ENCODE data around the gene L3MBTL3. TPM values are rescaled to one million over a fixed set of nuclear protein-coding genes. Genes with fewer than 3 reads are reported as not detected.
"Not testable (repeated sequence)": the region's sequence is repeated elsewhere in the genome, so short reads cannot be mapped to it uniquely, and the experiment has no call there.

L3MBTL3 gene
- total RNA-seq, 2 experiments from 2014 or later = 5.4 to 9.3 TPM

- ATAC-seq = peak; percentile 40
- peak overlapping the region; percentile 72 for H3K27ac Mint-ChIP-seq
- intact Hi-C loops (cut with DNase I, micrococcal nuclease) = loop anchor here in 1 of 2 experiments (2.0 to 5.0 kb wide), 2 partner anchors 48 to 84 kb away; partner anchors contain the start of gene SAMD3
- H3K4me3 Mint-ChIP-seq = peak overlapping the region; percentile 56
- ChIA-PET POLR2A (no interaction called here), CTCF (no interaction called here)
- H3K27me3 Mint-ChIP-seq = no peaks in the 10 kb centered on the region
- H3K9me3 Mint-ChIP-seq (ENCODE audit: low read depth) = no peaks in the 10 kb centered on the region
- no peak for DNase-seq
- H3K36me3 Mint-ChIP-seq (ENCODE audit: low read depth) = peaks cover 39% of the 10 kb centered on the region
- H3K4me1 Mint-ChIP-seq = peaks cover 59% of the 10 kb centered on the region
Measured at GRCh38 chr6:130138909-130139242, 120.5 kb downstream of the L3MBTL3 start.

GRCh38 chr6:130140084-130140483 lies 121.7 kb downstream of the L3MBTL3 start:
- CTCF ChIA-PET = no interaction called here
- POLR2A ChIA-PET = no interaction called here
- intact Hi-C loops (cut with DNase I, micrococcal nuclease) = loop anchor here in 1 of 2 experiments (10.0 kb wide), 1 partner anchor 145 kb away; no protein-coding TSS in a partner anchor
- Mint-ChIP-seq H3K27me3 (no peaks in the 10 kb centered on the region), H3K36me3 (ENCODE audit: low read depth) (peaks cover 44% of the 10 kb centered on the region), H3K27ac (no peak overlapping the region), H3K4me3 (no peak overlapping the region), H3K4me1 (peaks cover 50% of the 10 kb centered on the region), H3K9me3 (ENCODE audit: low read depth) (no peaks in the 10 kb centered on the region)
- ATAC-seq (no peak), DNase-seq (no peak)

GRCh38 chr6:130143709-130144108 lies 125.3 kb downstream of the L3MBTL3 start:
- no peaks in the 10 kb centered on the region for H3K27me3 Mint-ChIP-seq
- H3K4me3 Mint-ChIP-seq = no peak overlapping the region
- ATAC-seq = no peak
- H3K4me1 Mint-ChIP-seq = peaks cover 21% of the 10 kb centered on the region
- CTCF ChIA-PET = no interaction called here
- DNase-seq = no peak
- no peak overlapping the region for H3K27ac Mint-ChIP-seq
- POLR2A ChIA-PET = no interaction called here
- H3K36me3 Mint-ChIP-seq (ENCODE audit: low read depth) = peaks cover 33% of the 10 kb centered on the region
- H3K9me3 Mint-ChIP-seq (ENCODE audit: low read depth) = no peaks in the 10 kb centered on the region
- intact Hi-C loops (cut with DNase I, micrococcal nuclease) = loop anchor here in 1 of 2 experiments (10.0 kb wide), 1 partner anchor 141 kb away; no protein-coding TSS in a partner anchor

- H3K9me3 Mint-ChIP-seq (ENCODE audit: low read depth) = no peaks in the 10 kb centered on the region
- ATAC-seq = no peak
- H3K27me3 Mint-ChIP-seq = no peaks in the 10 kb centered on the region
- intact Hi-C loops (cut with DNase I, micrococcal nuclease) = loop anchor here in 1 of 2 experiments (10.0 kb wide), 1 partner anchor 138 kb away; no protein-coding TSS in a partner anchor
- DNase-seq = no peak
- no peak overlapping the region for H3K27ac Mint-ChIP-seq
- POLR2A ChIA-PET = no interaction called here
- H3K4me1 Mint-ChIP-seq = peaks cover 2% of the 10 kb centered on the region
- CTCF ChIA-PET = no interaction called here
- peaks cover 37% of the 10 kb centered on the region for H3K36me3 Mint-ChIP-seq (ENCODE audit: low read depth)
- no peak overlapping the region for H3K4me3 Mint-ChIP-seq
Measured at GRCh38 chr6:130147111-130147510, 128.7 kb downstream of the L3MBTL3 start.

- ATAC-seq = peak; percentile 58
- intact Hi-C loops (cut with DNase I, micrococcal nuclease) = loop anchor here in 1 of 2 experiments (10.0 kb wide), 1 partner anchor 137 kb away; no protein-coding TSS in a partner anchor
- H3K27ac Mint-ChIP-seq = no peak overlapping the region
- ChIA-PET CTCF (no interaction called here), POLR2A (no interaction called here)
- H3K27me3 Mint-ChIP-seq = no peaks in the 10 kb centered on the region
- no peak overlapping the region for H3K4me3 Mint-ChIP-seq
- no peaks in the 10 kb centered on the region for H3K9me3 Mint-ChIP-seq (ENCODE audit: low read depth)
- no peaks in the 10 kb centered on the region for H3K4me1 Mint-ChIP-seq
- peak; percentile 25 for DNase-seq
- H3K36me3 Mint-ChIP-seq (ENCODE audit: low read depth) = peaks cover 28% of the 10 kb centered on the region
Measured at GRCh38 chr6:130148181-130148580, 129.8 kb downstream of the L3MBTL3 start.

- H3K36me3 Mint-ChIP-seq (ENCODE audit: low read depth) = peaks cover 21% of the 10 kb centered on the region
- H3K4me1 Mint-ChIP-seq; CTCF ChIA-PET; DNase-seq; H3K27me3 Mint-ChIP-seq; H3K4me3 Mint-ChIP-seq; POLR2A ChIA-PET; ATAC-seq; H3K9me3 Mint-ChIP-seq (ENCODE audit: low read depth); H3K27ac Mint-ChIP-seq: not testable (repeated sequence)
- intact Hi-C loops (cut with DNase I, micrococcal nuclease) = loop anchor here in 1 of 2 experiments (10.0 kb wide), 1 partner anchor 136 kb away; no protein-coding TSS in a partner anchor
Measured at GRCh38 chr6:130149016-130149415, 130.6 kb downstream of the L3MBTL3 start.

- ChIA-PET POLR2A (no interaction called here), CTCF (interaction anchor here (0.6 kb wide), 1 partner anchor 36 kb away, joined by 5 read pairs; no protein-coding TSS in a partner anchor)
- no peak for ATAC-seq
- no peaks in the 10 kb centered on the region for H3K9me3 Mint-ChIP-seq (ENCODE audit: low read depth)
- H3K27ac Mint-ChIP-seq = no peak overlapping the region
- intact Hi-C loops (cut with DNase I, micrococcal nuclease) = no loop called here
- H3K27me3 Mint-ChIP-seq = no peaks in the 10 kb centered on the region
- DNase-seq = no peak
- H3K4me3 Mint-ChIP-seq = no peak overlapping the region
- peaks cover 14% of the 10 kb centered on the region for H3K36me3 Mint-ChIP-seq (ENCODE audit: low read depth)
- H3K4me1 Mint-ChIP-seq = no peaks in the 10 kb centered on the region
Measured at GRCh38 chr6:130150906-130151305, 132.5 kb downstream of the L3MBTL3 start.

- ChIA-PET CTCF (no interaction called here), POLR2A (no interaction called here)
- ATAC-seq = no peak
- DNase-seq = no peak
- Mint-ChIP-seq H3K36me3 (ENCODE audit: low read depth) (peaks cover 12% of the 10 kb centered on the region), H3K9me3 (ENCODE audit: low read depth) (peaks cover under 1% of the 10 kb centered on the region), H3K27me3 (no peaks in the 10 kb centered on the region), H3K4me1 (no peaks in the 10 kb centered on the region), H3K27ac (no peak overlapping the region), H3K4me3 (no peak overlapping the region)
- intact Hi-C loops (cut with DNase I, micrococcal nuclease) = no loop called here
Measured at GRCh38 chr6:130152908-130153510, 134.6 kb downstream of the L3MBTL3 start.

GRCh38 chr6:130156908-130157307 lies 138.5 kb downstream of the L3MBTL3 start:
- peaks cover 4% of the 10 kb centered on the region for H3K4me1 Mint-ChIP-seq
- H3K9me3 Mint-ChIP-seq (ENCODE audit: low read depth) = peaks cover 15% of the 10 kb centered on the region
- DNase-seq (no peak), ATAC-seq (no peak)
- no peak overlapping the region for H3K27ac Mint-ChIP-seq
- H3K27me3 Mint-ChIP-seq = no peaks in the 10 kb centered on the region
- ChIA-PET CTCF (no interaction called here), POLR2A (no interaction called here)
- H3K36me3 Mint-ChIP-seq (ENCODE audit: low read depth) = peaks cover 23% of the 10 kb centered on the region
- H3K4me3 Mint-ChIP-seq = no peak overlapping the region
- intact Hi-C loops (cut with DNase I, micrococcal nuclease) = loop anchor here in 1 of 2 experiments (5.0 kb wide), 1 partner anchor 1700 kb away; no protein-coding TSS in a partner anchor

GRCh38 chr6:130158056-130158455 lies 139.7 kb downstream of the L3MBTL3 start:
- no peak for ATAC-seq
- DNase-seq = no peak
- peaks cover 15% of the 10 kb centered on the region for H3K9me3 Mint-ChIP-seq (ENCODE audit: low read depth)
- no peak overlapping the region for H3K27ac Mint-ChIP-seq
- ChIA-PET POLR2A (interaction anchor here (0.5 kb wide), 1 partner anchor 130 kb away, joined by 5 read pairs; no protein-coding TSS in a partner anchor), CTCF (interaction anchor here (0.9 kb wide), 1 partner anchor 8 kb away, joined by 4 read pairs; no protein-coding TSS in a partner anchor)
- peaks cover 4% of the 10 kb centered on the region for H3K4me1 Mint-ChIP-seq
- peaks cover 23% of the 10 kb centered on the region for H3K36me3 Mint-ChIP-seq (ENCODE audit: low read depth)
- no peaks in the 10 kb centered on the region for H3K27me3 Mint-ChIP-seq
- H3K4me3 Mint-ChIP-seq = no peak overlapping the region
- intact Hi-C loops (cut with DNase I, micrococcal nuclease) = loop anchor here in 1 of 2 experiments (5.0 kb wide), 1 partner anchor 1699 kb away; no protein-coding TSS in a partner anchor

GRCh38 chr6:130158548-130158947 lies 140.2 kb downstream of the L3MBTL3 start:
- ATAC-seq (no peak), DNase-seq (no peak)
- Mint-ChIP-seq H3K9me3 (ENCODE audit: low read depth) (peaks cover 15% of the 10 kb centered on the region), H3K36me3 (ENCODE audit: low read depth) (peaks cover 23% of the 10 kb centered on the region), H3K27me3 (no peaks in the 10 kb centered on the region), H3K4me3 (no peak overlapping the region), H3K27ac (no peak overlapping the region), H3K4me1 (peaks cover 4% of the 10 kb centered on the region)
- intact Hi-C loops (cut with DNase I, micrococcal nuclease) = loop anchor here in 1 of 2 experiments (5.0 kb wide), 1 partner anchor 1699 kb away; no protein-coding TSS in a partner anchor
- ChIA-PET CTCF (interaction anchor here (0.9 kb wide), 1 partner anchor 9 kb away, joined by 4 read pairs; no protein-coding TSS in a partner anchor), POLR2A (no interaction called here)

GRCh38 chr6:130159956-130160355 lies 141.6 kb downstream of the L3MBTL3 start:
- CTCF ChIA-PET = no interaction called here
- Mint-ChIP-seq H3K4me1 (peaks cover 4% of the 10 kb centered on the region), H3K4me3 (no peak overlapping the region), H3K36me3 (ENCODE audit: low read depth) (peaks cover 26% of the 10 kb centered on the region), H3K27me3 (no peaks in the 10 kb centered on the region), H3K27ac (no peak overlapping the region), H3K9me3 (ENCODE audit: low read depth) (peaks cover 15% of the 10 kb centered on the region)
- ATAC-seq = no peak
- intact Hi-C loops (cut with DNase I, micrococcal nuclease) = loop anchor here in 1 of 2 experiments (5.0 kb wide), 1 partner anchor 1697 kb away; no protein-coding TSS in a partner anchor
- DNase-seq = no peak
- POLR2A ChIA-PET = no interaction called here
